ENCODE measurements around the gene WNT4.
A peak's percentile ranks its signal among the peaks of the same experiment; 100 is the strongest.

The WNT4 gene

GRCh38 chr1:22123901-22124404 is 18.9 kb downstream of the WNT4 start:
- no peak for DNase-seq (ENCODE audit: low read depth)
- no peak overlapping the region for H3K4me3 ChIP-seq (ENCODE audit: low read length)
- TF ChIP-seq CTCF (conservative IDR thresholded peaks at IDR 0.05; ENCODE audit: low read length) = no peak

- DNase-seq (ENCODE audit: low read depth) = peak; percentile 27
- TF ChIP-seq CTCF (conservative IDR thresholded peaks at IDR 0.05; ENCODE audit: low read length) = no peak
- H3K4me3 ChIP-seq (ENCODE audit: low read length) = no peak overlapping the region
These were observed 19.9 kb downstream of the WNT4 start for GRCh38 chr1:22123071-22123390.

- no peak overlapping the region for H3K4me3 ChIP-seq (ENCODE audit: low read length)
- no peak for TF ChIP-seq CTCF (conservative IDR thresholded peaks at IDR 0.05; ENCODE audit: low read length)
- DNase-seq (ENCODE audit: low read depth) = no peak
These were observed 20.4 kb downstream of the WNT4 start for GRCh38 chr1:22122273-22123070.

GRCh38 chr1:22121421-22121911 is 21.4 kb downstream of the WNT4 start:
- H3K4me3 ChIP-seq (ENCODE audit: low read length) = no peak overlapping the region
- DNase-seq (ENCODE audit: low read depth) = no peak
- TF ChIP-seq CTCF (conservative IDR thresholded peaks at IDR 0.05; ENCODE audit: low read length) = no peak

GRCh38 chr1:22120469-22120790 is 22.5 kb downstream of the WNT4 start:
- TF ChIP-seq CTCF (conservative IDR thresholded peaks at IDR 0.05; ENCODE audit: low read length) = no peak
- H3K4me3 ChIP-seq (ENCODE audit: low read length) = no peak overlapping the region
- no peak for DNase-seq (ENCODE audit: low read depth)

- no peak for TF ChIP-seq CTCF (conservative IDR thresholded peaks at IDR 0.05; ENCODE audit: low read length)
- no peak for DNase-seq (ENCODE audit: low read depth)
These were observed 23.1 kb downstream of the WNT4 start for GRCh38 chr1:22119626-22120468.

More at GRCh38 chr1:22119626-22120468, 23.1 kb downstream of the WNT4 start:
- no peak overlapping the region for H3K4me3 ChIP-seq (ENCODE audit: low read length)
